ENCODE data around the gene DDX31.
A peak's percentile ranks its signal among the peaks of the same experiment; 100 is the strongest.

DDX31 gene

GRCh38 chr9:132632413-132633129 lies 37.2 kb downstream of the DDX31 start:
- no peak for DNase-seq (ENCODE audit: low spot score)

DNA sequence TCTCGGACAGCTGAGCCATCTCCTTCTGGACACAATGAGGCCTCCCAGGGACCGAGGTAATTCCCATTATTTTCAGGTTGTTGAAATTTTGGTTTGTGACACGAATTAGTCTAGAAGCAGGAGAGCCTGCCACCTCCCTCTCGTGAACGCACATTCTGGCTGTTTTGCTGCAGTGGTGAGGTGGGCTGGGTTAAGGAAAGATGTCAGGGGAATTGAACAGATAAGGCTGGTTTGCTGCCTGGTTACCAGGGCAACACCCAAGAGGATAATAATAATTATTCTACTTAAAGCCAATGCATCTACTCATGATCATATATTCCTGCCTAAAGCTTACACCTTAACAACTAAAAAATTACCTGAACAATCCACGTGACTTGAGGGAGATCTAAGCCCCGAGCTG lies 38.1 kb downstream of the DDX31 start:
- DNase-seq (ENCODE audit: low spot score): no peak

- no peak for DNase-seq (ENCODE audit: low spot score)
Observed at GRCh38 chr9:132631280-132631679, 38.5 kb downstream of the DDX31 start.

DNA sequence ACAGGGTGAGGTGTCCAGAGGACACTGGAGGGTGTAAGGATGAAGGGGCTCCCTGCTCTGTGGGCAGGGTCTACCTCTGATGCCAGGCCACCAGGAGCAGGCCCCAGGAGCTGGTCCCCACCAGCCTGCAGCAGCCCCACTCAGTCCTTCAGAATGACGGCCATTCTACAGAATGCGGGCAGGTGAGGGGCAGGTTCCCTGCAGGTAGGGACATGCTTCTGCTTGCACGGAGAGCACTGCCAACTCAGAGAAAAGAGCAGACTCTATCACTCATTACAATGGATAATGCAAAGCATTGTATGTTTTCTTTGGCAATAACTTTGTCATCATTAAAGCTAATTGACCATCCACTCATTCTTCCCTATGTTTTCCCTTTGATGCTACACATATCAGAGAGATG lies 39.0 kb downstream of the DDX31 start:
- no peak for DNase-seq (ENCODE audit: low spot score)

GRCh38 chr9:132630116-132630515 lies 39.7 kb downstream of the DDX31 start:
- DNase-seq (ENCODE audit: low spot score): no peak

DNA sequence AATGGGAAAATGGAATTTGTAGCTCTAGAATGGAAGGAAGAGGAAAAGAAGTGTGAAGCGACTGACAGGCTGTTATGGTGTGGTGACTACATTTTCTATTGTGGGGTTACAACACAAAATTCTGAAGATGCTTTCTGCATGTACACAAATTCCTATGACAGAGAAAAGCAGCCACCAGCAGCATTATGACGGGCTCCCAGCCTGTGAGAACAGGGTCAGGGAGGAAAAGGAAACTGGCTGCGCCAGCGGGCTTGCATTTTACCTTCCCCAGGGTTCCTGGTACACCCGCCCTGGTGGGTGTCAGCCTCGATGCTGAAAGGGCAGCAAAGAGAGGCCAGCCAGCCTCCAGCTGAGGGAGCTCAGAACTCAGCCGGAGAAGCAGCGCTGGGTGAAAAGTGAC lies 41.0 kb downstream of the DDX31 start:
- DNase-seq (ENCODE audit: low spot score): no peak

DNA sequence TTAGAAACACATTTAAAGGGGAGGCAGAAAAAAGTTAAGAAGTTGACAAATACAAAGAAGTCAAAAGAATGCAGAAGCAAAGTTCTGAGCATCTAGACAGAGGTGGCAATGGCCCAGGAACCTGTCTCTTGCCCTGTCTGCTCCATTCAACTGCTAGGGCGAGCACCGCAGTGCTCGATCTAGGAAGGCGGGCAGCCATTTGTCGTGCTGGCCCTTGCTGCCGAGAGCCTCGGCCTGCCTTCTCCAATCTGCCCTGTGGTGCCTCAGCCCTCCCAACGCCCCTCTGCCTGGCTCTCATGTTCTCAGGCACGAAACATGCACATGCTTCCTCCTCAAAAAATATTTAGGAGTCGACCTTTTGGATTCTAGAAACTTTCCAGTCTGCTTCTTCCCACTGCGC lies 42.2 kb downstream of the DDX31 start:
- DNase-seq (ENCODE audit: low spot score): no peak

GRCh38 chr9:132627106-132627505 lies 42.7 kb downstream of the DDX31 start:
- DNase-seq (ENCODE audit: low spot score): no peak

DNA sequence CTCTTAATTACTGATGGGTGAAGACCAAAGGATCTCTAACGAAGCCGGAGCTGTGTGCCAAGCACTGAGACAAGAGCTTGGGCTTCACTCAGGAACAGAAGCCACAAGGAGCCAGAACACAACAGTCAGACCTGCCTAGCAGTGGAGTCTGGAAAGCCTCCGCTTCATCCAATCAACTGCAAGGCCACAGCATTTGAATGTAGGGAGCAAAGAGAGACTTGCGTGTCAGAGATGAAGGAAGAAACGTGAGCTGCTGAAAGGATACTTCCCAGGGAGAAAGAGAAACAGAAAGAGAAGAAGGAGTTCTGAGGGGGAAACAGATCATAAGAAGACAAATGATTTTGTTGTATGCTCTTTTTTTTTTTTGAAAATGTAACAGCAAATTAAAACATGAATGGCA lies 43.5 kb downstream of the DDX31 start:
- no peak for DNase-seq (ENCODE audit: low spot score)

- DNase-seq (ENCODE audit: low spot score): no peak
Observed at GRCh38 chr9:132622159-132622558, 47.6 kb downstream of the DDX31 start.

GRCh38 chr9:132616725-132617124 lies 53.1 kb downstream of the DDX31 start:
- no peak for DNase-seq (ENCODE audit: low spot score)

GRCh38 chr9:132615774-132616173 lies 54.0 kb downstream of the DDX31 start:
- no peak for DNase-seq (ENCODE audit: low spot score)

DNA sequence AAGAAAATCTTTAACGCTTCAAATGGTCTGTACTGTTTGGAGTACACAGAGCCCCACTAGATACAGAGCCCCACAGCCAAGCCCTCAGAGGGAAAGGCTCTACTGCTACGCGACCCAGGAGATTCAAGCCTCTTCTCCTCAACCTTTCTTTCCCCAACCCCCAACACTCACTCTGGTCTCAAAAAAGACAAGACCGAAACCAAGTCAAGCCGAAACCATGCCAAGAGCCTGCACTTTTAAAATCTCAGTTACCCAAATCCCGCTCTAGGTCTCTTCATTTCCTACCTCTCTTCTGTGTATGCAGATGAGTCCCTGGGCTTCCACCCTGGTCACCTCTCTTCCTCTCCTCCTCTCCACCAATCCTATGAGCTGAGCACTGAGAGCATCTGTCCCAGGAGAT lies 55.5 kb downstream of the DDX31 start:
- DNase-seq (ENCODE audit: low spot score): no peak

DNA sequence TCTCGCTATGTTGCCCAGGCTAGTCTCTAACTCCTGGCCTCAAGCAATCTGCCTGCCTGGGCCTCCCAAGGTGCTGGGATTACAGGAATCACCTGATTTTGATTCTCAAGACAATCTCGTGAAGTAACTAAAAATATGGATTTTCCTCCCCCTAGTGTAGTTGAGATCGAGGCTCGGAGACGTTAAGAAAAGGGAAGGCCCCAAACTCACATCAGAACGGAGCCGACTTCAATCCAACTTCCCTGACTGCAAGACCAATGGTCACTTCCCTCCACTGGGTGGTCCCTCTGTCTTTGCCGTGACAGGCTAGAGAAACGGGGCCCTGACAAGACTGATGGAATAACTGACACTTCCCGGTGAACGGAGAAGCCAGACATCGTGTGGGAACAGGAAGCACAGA lies 59.1 kb downstream of the DDX31 start:
- no peak for DNase-seq (ENCODE audit: low spot score)

DNA sequence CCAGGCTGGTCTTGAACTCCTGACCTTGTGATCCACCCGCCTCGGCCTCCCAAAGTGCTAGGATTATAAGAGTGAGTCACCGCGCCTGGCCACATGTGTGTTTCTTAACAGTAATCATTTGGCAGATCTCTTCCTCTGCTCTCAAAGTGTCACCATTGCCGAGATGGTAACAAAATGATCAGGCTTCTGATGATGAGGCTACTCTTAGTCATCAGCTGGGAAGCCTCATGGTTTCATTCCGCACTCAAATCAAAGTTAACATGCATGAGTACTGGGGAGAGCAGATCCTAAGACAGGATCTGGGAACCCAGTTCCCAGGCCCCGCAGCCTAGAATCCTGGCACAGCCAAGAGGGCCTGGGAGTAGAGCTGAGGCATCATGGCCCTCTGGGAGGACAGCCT lies 60.0 kb downstream of the DDX31 start:
- DNase-seq (ENCODE audit: low spot score): peak; percentile 17

DNA sequence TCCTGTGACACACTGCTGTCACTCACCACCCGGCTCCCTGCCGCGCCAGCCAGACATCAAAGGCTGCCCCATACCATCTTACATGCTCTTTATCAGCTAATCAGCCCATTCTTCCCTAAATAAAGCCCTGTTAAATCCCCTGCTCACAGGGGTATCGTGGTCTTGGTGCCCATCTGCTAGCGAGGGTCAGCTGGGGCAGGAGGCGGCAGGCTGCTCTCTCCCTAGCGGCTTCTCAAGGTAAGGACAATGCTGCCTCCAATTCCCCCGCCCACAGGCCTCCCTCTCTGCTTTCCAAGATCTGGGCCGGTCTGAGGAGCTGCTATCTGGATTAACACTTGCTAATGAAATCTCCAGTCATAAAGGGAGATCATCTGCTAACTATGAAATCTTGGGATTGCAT lies 60.6 kb downstream of the DDX31 start:
- no peak for DNase-seq (ENCODE audit: low spot score)

DNA sequence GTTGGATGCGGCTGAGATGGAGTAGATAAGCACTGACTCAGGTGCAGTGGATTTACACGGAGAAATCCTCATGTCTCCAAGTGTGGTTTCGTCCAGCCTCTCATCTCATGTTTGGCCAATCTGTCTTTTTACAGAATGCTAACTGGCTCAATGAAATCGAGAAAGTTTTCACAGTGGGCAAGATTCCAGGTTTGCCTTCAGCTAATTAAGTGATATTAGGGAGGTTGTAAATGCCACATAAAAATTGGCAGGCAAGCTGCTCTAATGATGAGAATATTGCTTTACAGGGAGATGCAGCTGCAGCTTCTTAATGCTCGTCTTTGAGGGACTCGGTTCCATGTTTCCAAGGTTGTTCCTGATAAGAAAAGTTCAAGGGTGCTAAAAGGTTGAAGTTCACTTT lies 63.7 kb downstream of the DDX31 start:
- DNase-seq (ENCODE audit: low spot score): no peak

GRCh38 chr9:132605387-132605786 lies 64.4 kb downstream of the DDX31 start:
- DNase-seq (ENCODE audit: low spot score): no peak

DNA sequence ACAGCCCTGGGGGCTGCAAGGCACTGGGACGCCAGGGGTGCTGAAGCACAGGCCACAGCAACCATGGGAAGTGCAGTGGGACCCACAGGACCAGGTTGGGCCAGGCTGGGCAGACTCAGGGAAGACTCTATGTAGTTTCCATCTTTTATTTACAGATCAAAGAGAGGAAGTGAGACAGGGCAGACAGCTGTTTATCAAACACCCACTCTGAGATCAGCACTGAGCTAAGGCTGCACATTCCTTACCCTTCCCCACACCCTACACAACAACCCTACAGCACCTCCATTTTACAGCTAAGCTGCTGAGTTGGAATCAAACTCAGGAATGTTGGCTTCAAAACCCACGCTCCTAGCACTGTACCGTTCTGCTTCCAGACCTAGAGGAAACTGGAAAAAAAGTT lies 67.6 kb downstream of the DDX31 start:
- no peak for DNase-seq (ENCODE audit: low spot score)

DNA sequence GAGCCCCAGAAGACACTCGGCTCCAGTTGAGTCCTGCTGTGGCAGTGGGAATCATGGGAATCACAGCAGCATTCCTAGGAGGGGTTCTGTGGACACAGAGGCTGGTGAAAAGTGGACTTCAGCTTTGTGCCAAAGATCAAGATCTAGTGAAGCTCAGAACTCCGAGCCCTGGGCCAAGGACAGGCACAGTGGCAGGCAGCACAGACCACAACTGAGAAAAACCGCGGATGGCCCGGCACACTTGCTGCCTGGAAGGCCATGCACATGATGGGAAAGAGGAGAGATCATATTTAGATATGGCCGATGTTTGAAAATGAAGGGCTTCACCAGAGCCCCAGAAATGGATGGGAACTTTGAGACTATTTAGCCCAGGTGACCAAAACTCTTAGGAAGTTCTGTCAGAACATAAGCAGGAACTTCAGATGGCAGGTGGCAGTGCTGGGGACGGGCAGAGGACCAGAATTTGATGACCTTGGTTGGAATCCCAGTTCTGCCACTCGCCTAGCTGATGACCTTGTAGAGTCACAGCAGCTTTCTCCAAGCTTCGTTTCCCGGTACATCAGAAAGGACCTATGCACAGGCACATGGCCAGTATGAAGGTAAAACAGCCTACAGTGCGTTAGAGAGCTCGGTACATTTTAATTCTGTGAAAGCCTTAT lies 69.3 kb downstream of the DDX31 start:
- DNase-seq (ENCODE audit: low spot score): no peak

GRCh38 chr9:132597073-132597775 lies 72.6 kb downstream of the DDX31 start:
- no peak for DNase-seq (ENCODE audit: low spot score)

- DNase-seq (ENCODE audit: low spot score): no peak
Observed at GRCh38 chr9:132596200-132596599, 73.6 kb downstream of the DDX31 start.

- DNase-seq (ENCODE audit: low spot score): no peak
Observed at GRCh38 chr9:132595319-132595718, 74.5 kb downstream of the DDX31 start.
